GM08714 (cell line): ENCODE results near the gene NCAPG2.

ENCODE experiments used
- H3K4me3 ChIP-seq: fragments of 200-500 bp; sonication (Bioruptor generic); 2 replicates; pipeline ENCODE4 v1.5.1; 2014; ENCODE audit warnings: mild to moderate bottlenecking, low read length, inconsistent platforms
- ZNF274 ChIP-seq: IDR thresholded peaks from 2 replicates; pipeline ENCODE4 v1.6.1; 2012; ENCODE audit warnings: mild to moderate bottlenecking, low read depth, low read length

The NCAPG2 gene

GRCh38 chr7:158704524-158705233 lies at the start of gene NCAPG2:
Gene NCAPG2 (minus strand): TSS chr7:158704804. CDS start chr7:158701899, 2,905 bp downstream.
- H3K4me3 ChIP-seq = peak within 1 kb of the TSS; percentile 96
- no peak for TF ChIP-seq ZNF274

- no peak overlapping the region for H3K4me3 ChIP-seq
Measured at GRCh38 chr7:158753900-158754299, 49.3 kb upstream of the NCAPG2 start.

GRCh38 chr7:158751751-158752150 lies 47.1 kb upstream of the NCAPG2 start:
- TF ChIP-seq ZNF274 = no peak

More at GRCh38 chr7:158753900-158754299, 49.3 kb upstream of the NCAPG2 start:
- no peak for TF ChIP-seq ZNF274

GRCh38 chr7:158751199-158751598 lies 46.6 kb upstream of the NCAPG2 start:
- no peak for TF ChIP-seq ZNF274
- H3K4me3 ChIP-seq = no peak overlapping the region

More at GRCh38 chr7:158751751-158752150, 47.1 kb upstream of the NCAPG2 start:
- H3K4me3 ChIP-seq = no peak overlapping the region

- no peak overlapping the region for H3K4me3 ChIP-seq
- no peak for TF ChIP-seq ZNF274
Measured at GRCh38 chr7:158750702-158751101, 46.1 kb upstream of the NCAPG2 start.

- no peak overlapping the region for H3K4me3 ChIP-seq
- TF ChIP-seq ZNF274 = no peak
Measured at GRCh38 chr7:158749396-158749795, 44.8 kb upstream of the NCAPG2 start.

GRCh38 chr7:158748335-158748734 lies 43.7 kb upstream of the NCAPG2 start:
- no peak for TF ChIP-seq ZNF274
- H3K4me3 ChIP-seq = no peak overlapping the region

GRCh38 chr7:158747408-158747807 lies 42.8 kb upstream of the NCAPG2 start:
- no peak for TF ChIP-seq ZNF274
- H3K4me3 ChIP-seq = no peak overlapping the region

- H3K4me3 ChIP-seq = no peak overlapping the region
- no peak for TF ChIP-seq ZNF274
Measured at GRCh38 chr7:158746957-158747356, 42.4 kb upstream of the NCAPG2 start.

- no peak overlapping the region for H3K4me3 ChIP-seq
- no peak for TF ChIP-seq ZNF274
Measured at GRCh38 chr7:158745057-158745715, 40.6 kb upstream of the NCAPG2 start.

GRCh38 chr7:158744070-158744469 lies 39.5 kb upstream of the NCAPG2 start:
- no peak overlapping the region for H3K4me3 ChIP-seq
- TF ChIP-seq ZNF274 = no peak

- no peak overlapping the region for H3K4me3 ChIP-seq
- no peak for TF ChIP-seq ZNF274
Measured at GRCh38 chr7:158743219-158743618, 38.6 kb upstream of the NCAPG2 start.

- TF ChIP-seq ZNF274 = no peak
Measured at GRCh38 chr7:158742065-158742821, 37.6 kb upstream of the NCAPG2 start.

GRCh38 chr7:158741294-158741666 lies 36.7 kb upstream of the NCAPG2 start:
- no peak for TF ChIP-seq ZNF274

More at GRCh38 chr7:158742065-158742821, 37.6 kb upstream of the NCAPG2 start:
- no peak overlapping the region for H3K4me3 ChIP-seq

More at GRCh38 chr7:158741294-158741666, 36.7 kb upstream of the NCAPG2 start:
- no peak overlapping the region for H3K4me3 ChIP-seq
